ENCODE measurements around the gene KCNS1.

GRCh38 chr20:45101333-45101850 is 465 bp upstream of the KCNS1 start:
- no peak for TF ChIP-seq CTCF (conservative IDR thresholded peaks at IDR 0.05; ENCODE audit: low read depth, low read length)
- no peak for TF ChIP-seq EZH2 (IDR thresholded peaks at IDR 0.05; ENCODE audit: borderline replicate concordance, low read depth, low read length, poor library complexity, severe bottlenecking)
